Measurements from ENCODE around the gene MARCOL.

The MARCOL gene, protein sequence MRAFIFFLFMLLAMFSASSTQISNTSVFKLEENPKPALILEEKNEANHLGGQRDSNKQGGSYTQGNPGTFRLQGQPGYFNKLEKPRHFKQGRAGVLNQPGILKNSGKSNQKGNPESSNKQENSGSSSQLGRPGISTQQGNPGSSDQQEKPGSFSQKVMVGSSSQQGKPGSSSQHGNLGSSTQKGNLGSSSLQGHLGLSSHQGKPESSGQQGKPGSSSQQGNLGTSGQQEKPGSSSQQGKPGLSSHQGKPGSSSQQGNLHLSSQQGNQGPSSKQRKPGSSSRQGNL

DNA sequence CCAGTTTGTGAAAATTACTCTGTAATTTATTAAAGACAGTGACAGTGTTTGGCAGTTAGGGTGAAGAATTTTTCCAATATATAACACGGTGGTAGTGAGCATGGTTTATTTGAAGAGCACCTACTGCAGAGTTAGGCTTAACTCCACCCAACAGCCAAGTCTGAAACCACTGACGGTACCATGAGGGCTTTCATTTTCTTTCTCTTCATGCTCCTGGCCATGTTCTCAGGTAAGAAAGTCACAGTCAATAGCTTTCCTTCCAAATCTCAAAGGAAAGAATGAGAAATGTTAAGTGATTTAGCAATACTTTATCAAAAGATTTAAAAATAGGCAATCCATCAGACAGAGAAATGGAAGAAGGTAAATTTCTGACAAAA lies at the start of gene MARCOL:
MARCOL (plus strand) TSS at position 108 of the 377 bp plus-strand sequence; CDS start at position 181, 73 bp downstream.
- no peak for DNase-seq

DNA sequence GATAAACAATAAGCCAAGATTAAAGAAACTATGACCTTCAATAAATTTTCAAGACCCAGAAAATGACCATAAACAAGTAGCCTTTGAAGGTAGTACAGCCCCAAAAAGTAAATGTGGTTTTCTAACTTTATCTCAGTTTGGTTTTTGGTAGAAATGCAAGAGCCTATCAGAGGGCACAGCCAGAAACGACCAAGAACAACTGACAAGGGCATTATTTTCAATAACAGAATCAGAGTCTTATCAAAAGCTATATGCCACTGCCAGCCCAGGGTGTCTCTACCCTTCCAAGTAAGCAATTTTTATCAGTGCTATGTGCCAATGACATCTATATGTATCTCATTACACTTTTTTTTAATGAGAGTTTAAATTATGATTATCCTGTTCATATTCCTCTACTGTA lies 47.3 kb upstream of the MARCOL start:
- DNase-seq: no peak

DNA sequence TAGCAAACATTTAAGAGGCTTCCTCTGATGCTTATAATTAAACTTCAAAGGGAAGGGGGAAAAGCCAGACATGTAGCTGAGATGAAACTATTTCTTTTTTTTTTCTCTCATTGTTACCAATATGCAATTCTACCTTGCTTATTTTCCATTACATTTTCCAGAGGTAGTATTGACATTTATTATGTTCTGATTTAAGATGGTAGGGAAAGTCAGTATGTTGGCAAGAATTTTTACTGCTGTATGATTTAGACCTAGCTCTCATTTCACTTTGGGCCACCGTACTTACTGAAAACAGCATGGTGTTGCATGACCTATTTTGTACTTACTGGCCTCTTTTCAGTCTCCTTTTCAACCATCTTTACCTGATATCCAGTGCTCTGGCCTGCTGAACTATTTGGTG lies 45.1 kb upstream of the MARCOL start:
- DNase-seq: no peak

DNA sequence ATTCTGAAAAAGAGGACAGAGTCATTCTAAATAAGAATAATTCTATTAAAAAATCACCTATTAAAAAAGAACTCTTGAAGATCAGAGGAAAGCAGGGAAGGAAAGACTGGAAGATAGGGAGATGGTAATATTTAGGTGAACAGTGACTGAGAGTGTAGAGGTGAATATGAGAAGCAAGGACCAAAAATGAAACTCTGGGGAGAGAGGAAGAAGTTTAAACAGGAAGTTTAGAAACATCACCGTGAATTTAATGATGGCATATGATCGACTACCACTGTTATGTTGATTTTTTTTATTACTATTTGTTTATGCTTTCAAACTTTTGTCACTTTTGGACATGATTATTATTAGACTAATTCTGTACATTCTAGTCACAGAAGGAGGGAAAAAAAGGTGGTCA lies 37.2 kb upstream of the MARCOL start:
- no peak for DNase-seq

DNA sequence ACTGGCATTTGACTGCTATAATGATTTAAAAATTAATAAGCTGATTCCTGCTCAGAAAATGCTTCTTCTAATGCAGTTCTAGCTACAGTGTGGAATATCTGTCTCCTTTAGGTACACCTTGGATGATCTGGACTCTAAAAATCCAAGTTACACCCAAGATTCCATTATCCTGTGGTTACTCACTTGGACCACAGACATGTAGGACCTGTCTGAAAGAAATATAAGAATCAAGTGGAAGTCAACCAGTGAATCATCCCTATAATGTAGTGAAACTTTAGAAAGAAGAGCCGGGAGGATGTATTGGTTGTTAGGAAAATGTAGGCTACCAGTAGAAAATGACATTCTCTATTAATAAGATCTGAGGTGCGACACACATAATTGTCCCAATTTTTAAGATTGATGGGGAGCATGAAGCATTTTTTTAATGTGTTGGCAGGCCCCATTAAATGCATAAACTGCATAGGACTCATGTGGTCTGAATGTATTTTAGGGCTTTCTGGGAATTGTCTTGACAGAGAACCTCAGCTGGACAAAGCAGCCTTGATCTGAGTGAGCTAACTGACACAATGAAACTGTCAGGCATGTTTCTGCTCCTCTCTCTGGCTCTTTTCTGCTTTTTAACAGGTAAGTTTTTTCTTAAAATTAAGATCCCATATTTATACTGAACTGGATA lies 35.7 kb upstream of the MARCOL start, which contains the start of gene SPINK6:
SPINK6 (plus strand) TSS at position 512 of the 673 bp plus-strand sequence; CDS start at position 567, 55 bp downstream.
- no peak for DNase-seq

DNA sequence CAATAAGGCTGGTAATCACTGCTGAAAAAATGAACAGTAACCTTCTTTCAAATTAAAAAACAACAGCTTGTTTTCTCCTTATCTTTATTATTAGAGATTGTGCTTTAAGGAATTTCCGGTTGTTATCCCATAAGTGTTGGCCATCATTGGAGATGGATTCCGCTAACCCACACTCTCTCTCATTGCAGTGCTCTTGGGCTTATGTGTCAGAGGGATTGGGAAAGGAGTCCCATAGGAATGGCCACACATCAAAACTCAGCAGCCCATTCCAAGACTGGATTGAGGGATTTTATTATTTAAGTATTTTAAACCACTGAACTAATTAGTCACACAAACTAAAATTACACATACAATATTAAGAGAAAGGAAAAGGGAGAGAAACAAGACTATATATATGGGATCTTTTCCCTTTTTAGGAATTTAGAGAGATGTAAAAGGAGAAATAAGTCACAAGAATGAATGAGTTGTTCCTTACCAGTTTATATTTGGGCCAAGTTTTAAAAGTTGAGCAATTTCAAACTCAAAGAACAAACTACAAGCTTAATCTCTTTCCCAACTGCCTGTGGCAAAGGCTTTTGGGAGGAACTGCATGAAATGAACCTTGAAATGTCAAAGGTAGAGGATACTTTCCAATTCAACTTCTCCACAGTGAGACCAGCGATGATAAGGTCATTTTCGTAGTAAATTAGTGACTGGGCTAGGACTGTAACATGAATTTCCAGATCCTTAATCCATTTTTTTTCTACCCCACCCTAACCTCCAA lies 33.1 kb upstream of the MARCOL start:
- no peak for DNase-seq

DNA sequence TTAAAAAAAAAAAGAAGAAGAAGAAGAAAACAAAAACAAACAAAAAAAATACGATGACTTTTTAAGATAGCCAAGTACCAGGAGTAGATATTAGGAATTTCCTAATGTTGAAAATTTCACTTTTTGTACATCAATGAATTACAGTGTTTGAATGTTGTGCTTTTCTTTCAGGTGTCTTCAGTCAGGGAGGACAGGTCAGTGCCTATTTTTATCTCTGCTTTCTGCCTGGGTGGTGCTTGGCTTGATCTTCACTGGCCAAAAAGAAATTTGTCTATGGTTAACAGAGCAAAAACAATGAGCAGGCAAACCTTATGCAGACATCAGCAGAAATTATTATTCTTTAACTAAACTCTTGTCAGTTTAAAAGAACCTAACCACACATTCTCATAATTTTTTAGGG lies 32.5 kb upstream of the MARCOL start:
- no peak for DNase-seq

DNA sequence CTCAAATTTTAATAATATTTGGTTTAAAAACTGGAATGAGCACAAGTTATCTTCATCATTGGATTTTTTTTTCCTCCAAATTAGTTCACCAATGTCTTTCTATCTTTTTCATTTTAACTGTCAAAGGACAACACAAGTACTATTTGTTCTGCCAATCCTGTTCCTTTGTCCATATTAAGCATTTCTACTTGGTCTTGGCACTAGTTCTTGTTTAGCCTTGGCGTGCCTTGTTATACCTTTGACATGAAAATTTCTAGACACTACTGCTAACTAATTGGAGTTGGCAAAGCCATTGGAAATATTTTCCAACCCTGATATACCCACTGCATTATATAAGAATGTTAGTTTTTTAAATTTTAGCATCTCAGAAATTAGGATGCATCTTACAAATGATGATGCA lies 31.7 kb upstream of the MARCOL start:
- no peak for DNase-seq

DNA sequence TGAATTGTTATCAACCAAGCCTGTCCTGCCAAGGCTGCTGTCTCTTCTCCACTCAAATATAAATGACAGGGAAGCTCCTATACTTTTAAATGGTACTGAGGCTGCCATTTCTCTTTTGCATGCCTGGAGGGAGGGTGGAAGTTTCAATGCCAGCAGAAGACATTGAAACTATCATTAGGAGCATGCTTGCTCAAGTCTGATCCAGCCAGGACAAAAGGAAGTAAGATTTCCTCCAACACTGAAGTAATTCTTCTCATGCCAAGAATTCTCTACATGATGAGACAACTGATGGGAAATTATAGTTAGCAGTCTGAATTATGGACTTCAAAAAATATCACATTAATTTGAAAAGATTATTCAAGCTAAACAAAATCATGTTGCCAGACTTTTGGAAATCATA lies 30.1 kb upstream of the MARCOL start:
- DNase-seq: no peak

DNA sequence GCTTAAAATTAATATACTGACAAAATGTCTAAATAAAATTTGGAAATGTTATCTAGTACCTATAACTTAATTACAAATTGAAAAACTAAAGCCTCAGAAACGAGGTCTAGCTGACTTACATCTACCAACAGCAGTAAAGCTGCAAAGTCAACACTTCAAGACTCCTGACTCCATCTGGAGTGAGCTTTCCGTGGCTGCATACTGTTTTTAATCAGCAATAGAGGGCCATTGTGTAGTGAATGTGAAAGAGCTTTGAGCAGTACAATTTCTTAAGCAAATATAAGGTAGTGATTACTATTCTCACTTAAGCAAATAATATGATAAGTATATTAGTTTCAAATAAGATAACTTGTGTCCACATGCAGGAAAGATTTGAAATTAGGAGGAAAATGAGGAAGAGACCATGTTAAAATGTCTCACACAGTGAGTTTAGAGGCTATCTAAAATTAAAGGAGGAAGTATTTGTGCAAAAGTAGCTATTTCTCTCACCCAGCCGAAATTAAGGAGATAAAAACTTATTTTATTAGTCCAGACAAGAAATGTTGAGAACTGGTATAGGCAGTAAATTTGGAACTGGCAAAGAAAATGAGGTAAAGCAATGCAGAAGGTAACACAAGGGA lies 29.1 kb upstream of the MARCOL start:
- no peak for DNase-seq

DNA sequence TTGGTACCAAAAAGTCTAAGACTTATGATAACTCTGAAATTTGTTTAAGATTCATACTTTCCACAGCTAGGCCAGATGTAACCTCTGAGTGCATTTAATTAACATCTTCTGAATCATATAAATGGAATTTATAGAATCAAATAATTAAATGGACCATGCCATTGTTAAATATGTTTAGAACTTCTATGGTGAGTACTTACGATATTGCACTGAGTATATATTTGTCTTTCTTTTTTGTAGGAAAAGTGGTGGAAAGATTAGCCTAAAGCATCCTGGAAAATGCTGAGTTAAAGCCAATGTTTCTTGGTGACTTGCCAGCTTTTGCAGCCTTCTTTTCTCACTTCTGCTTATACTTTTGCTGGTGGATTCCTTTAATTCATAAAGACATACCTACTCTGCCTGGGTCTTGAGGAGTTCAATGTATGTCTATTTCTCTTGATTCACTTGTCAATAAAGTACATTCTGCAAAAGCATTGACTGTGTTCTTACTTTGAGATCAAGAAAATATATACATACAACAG lies 23.6 kb upstream of the MARCOL start:
- no peak for DNase-seq

DNA sequence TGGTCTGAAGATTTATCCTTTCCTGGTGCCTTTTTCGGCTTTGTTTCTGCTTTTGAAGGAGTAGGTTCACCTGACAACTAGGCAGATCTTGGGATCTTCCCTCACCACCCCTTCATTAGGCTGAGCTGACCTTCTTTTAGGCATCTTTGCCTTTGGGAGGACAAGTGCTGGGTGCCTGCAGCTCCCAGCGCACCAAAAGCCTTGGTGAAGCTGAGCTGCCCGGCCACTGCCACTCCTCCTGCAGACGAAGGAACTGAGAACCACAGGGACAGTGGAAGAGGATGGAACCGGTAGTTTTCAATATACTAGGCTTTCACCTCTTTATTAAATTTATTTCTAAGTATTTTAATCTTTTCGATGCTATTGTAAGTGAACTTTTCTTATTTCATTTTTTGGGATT lies 16.8 kb upstream of the MARCOL start:
- no peak for DNase-seq

DNA sequence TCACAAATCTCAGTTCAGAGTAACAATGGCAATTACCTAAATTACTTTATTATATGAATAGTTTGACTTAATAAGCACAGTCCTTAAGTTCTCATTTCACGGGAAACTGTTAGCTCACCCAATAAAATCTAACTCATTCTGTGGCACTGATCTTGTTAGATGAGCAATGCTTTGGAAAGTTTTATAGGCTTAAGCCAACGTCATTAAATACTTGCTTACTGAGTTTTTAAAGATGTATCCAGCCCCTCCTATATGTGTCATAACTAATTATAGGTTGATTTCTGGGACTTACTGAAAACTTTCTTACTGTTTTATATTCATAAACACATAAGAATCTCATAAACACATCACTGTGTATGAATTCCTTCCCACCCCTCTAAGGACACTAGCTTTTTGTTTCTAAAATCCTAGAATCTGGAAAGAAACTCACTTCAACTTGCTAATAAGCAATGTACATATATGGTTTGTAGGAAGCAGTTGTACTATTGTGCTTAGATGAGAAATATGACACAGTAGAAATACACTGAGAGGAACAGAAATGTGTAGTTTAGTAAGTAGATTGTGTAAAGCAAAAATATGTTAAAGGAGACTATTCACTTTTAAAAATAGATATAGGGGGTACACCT lies 14.1 kb upstream of the MARCOL start:
- no peak for DNase-seq

DNA sequence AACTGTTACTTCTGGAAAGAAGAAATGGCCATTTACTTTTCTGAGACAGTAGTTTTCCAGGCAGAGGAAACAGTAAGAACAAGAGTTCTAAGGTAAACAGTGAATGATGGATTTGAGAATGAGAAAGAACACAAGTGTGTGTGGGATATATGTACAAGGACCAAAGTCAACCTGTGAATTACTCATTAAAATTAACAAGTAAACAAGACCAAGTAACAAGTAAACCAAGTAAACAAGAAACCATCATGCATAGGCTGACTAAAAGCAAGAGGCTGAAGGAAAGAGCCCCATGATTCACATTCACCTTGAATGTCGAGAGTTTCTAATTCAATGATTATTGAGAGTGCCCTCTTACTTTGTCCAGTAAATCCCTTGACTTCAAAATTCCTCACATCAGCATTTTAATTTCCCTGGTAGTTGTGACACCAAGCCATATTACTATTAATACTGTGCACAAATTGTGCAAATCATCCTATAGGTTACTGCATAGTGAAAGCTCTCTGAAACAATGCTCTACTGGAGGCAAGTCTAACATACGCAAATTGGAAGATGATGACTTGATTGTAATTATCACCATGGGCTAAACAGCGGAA lies 9.8 kb upstream of the MARCOL start:
- DNase-seq: no peak

DNA sequence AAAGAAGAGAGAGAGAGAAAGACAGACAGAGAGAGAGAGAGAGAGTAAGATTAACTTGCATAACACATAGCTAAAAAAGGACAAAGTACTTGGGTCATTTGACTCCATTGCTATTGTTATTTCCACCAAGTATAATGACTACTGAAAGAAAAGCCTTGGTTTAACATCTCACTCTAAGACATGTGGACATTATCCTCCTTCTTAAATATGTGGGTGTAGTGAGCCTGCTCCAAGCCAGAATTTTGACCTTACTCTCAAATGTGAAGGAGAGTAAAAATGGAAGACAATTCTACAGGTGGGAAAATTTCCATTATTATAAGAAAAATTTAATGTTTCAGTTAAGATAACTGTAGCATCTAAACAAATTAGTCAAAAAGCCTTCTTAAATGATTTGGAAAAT lies 8.5 kb upstream of the MARCOL start:
- DNase-seq: no peak

DNA sequence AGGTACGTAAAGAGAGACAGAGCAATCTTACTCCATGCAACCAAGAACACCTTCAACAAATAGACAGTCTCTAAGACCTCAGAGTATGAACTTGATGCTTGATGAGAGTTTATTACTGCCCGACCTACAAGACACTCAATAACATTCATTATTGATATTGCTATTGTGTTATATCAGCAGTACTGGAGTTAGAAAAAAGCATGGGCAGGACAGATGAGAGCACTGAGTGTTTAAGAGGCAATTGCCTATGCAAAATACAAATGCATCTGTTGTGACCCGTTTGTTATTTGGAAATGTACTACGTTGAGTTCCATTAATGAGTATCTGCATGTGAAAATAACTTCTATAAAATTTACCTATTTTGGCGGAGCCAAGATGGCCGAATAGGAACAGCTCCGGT lies 8.1 kb upstream of the MARCOL start:
- DNase-seq: no peak

DNA sequence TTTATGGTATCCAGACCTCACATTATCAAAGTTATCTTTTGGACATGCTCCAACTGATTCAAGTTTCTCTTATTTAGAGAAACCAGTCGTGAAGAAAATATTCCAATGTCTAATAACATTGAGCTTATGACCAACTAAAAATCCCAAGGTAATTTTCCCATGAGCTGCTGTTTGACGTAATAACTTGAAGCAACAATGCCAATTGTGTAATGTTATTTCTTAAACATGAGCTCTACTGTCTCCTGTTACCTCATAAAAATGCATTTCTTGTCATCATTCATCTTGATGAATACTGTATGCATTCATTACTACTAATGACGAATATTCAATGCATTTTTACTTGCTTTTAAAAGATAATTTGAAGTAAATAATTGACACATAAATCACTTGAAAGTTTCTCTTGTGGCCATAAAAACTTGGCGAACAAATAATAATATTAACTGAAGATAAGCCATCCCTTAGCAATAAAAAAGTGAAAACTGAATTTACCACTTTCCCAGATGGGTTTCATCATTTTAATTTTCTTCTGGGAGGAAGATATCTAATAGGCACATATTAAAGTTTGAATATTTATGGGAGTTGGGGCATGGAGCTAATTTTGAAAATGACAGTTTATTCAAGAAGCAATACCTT lies 424 bp upstream of the MARCOL start:
- DNase-seq: no peak

DNA sequence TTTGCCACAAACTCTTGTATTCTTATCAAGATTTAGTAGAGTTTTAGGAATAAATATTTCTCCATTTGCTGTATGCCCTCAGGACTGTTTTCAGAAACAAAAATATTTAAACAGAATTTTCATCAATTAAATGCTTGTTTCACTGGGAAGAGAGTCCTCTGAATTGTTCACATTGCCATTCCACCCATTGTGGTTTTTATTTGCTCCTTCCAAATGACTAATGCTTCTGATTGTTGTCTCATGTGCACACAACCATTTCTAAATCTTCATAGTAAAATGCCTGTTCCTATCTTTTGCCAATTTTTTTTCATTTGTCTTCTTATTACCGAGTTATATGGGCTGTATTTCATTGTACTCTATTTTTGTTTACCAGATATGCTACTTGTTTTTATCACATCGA lies 10.6 kb downstream of the MARCOL start:
- DNase-seq: no peak

DNA sequence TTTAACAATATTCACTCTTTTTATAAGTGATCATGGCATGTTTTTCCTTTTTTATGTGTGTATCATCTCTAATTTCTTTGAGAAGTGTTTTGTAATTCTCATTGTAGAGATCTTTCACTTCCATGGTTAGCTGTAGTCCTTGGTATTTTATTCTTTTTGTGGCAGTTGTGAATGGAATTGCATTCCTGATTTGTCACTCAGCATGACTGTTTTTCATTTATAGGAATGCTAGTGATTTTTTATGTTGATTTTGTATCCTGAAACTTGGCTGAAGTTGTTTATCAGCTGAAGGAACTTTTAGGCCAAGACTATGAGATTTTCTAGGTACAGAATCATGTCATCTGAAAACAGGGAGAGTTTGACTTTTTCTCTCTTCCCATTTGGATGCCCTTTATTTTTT lies 17.1 kb downstream of the MARCOL start:
- no peak for DNase-seq

DNA sequence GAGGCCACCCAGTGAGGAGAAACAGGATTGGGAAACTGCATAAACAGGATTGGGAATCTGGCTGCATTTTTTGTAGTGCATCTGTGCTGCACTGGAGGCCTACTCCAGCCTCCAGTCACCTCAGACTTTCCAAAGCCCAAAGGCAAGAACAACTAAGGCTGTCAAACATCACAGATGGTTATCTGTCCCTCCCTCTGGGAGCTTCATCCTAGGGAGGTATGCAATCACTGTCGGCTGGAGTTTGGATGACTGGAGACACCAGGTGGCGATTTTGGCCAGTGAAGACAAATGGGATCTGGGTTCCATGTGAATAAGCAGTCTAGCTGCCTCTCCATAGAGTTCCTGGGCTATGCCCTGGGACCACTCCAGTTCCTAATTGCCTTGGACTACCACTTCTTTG lies 21.0 kb downstream of the MARCOL start:
- no peak for DNase-seq

DNA sequence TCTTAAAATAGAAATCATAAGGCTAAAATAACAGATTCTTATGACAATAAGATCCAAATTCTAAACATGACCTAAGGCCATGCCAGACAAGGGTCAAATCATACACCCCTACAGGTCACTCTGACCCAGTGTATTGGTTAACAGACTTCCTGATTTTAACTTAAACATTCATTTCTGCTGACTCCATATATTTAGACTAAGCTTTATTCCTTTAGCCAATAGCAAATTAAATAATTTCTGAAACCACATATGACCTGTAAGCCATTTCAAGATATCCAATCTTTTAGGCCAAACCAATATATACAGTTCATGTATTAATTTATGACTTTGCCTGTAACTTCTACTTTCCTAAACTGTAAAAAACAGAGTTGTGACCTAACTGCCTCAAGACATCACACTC lies 22.9 kb downstream of the MARCOL start:
- no peak for DNase-seq

DNA sequence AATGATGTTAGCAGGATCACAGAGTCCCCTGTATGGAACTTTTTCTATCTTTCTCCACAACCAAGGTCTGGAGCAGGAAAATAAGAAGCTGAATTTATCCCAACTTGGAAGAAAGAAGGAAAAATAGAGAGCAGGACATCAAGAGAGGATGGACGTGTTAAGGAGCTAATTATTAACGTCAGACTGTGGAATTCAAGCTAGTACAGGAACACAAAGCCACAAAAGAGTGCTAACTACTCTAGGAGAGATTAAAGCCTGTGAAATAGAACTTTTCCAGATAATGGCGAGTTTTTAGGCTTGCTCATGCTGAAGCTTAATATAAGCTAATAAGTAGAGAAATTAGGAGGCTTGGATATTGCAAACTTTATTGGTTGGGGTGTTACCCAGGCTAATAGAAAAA lies 29.6 kb downstream of the MARCOL start:
- DNase-seq: no peak

Data from DMS79 treated with DMSO at 0.1 percent for 48 hours (cell line).